ENCODE results near the gene GBGT1. TPM values are rescaled to one million over a fixed set of nuclear protein-coding genes. Genes with fewer than 3 reads are reported as not detected.

The GBGT1 gene
- polyA plus RNA-seq, 1 of the 3 experiments (the other 2 are of a cell fraction) = 0.51 TPM

DNA sequence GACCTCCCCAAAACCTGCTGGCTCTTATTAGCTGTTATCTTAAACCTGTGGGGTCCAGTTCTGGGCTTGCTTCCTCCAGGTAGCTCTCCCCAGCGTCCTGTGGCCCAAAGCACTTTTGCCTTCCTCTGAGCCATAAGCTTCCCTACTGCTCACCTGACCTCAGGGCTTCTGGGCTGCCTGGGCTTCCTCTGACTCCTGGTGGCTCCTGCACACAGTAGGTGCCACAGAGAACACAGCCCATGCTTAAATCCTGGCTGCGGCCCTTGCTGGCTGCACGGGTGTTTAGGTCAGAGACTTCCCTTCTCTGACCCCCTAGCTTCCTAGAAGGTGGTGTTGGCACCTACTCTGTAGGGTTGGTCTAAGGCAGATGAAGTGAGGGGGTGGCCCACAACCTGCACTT, 45.1 kb downstream of the GBGT1 start:
- Histone ChIP-seq H3K9me2 (no peaks in the 10 kb centered on the region), H3K79me2 (ENCODE audit: insufficient read depth) (peaks cover 29% of the 10 kb centered on the region), H2AFZ (ENCODE audit: low read depth) (no peak overlapping the region), H3K4me3 (ENCODE audit: low read depth in 2 of 2, low read length in 1 of 2) (peak overlapping the region in 1 of 2 experiments; percentile 71; a peak in 2 of 4 replicates), H3F3A (replicated peaks; ENCODE audit: insufficient read depth) (peaks cover 19% of the 10 kb centered on the region), H3K9me3 (no peaks in the 10 kb centered on the region), H3K36me3 (replicated peaks in 1 of 2; ENCODE audit: control insufficient read depth in 1 of 2, insufficient read depth in 2 of 2, low read length in 1 of 2) (peaks cover 0 to 5% of the 10 kb centered on the region in 2 experiments), H3K27me3 (ENCODE audit: insufficient read depth) (no peaks in the 10 kb centered on the region), H4K20me1 (ENCODE audit: insufficient read depth) (peaks cover 63% of the 10 kb centered on the region), H3K4me2 (peak overlapping the region; percentile 98; the same call in 1 of the 2 replicates), H3K9ac (no peak overlapping the region), H3K27ac (ENCODE audit: low read depth in 2 of 2, low read length in 1 of 2) (peak overlapping the region; percentile 32 to 99; a peak in 3 of 4 replicates), H3K4me1 (ENCODE audit: control insufficient read depth in 1 of 2, insufficient read depth in 2 of 2, low read depth in 1 of 2, low read length in 1 of 2) (peaks cover 22 to 84% of the 10 kb centered on the region in 2 experiments)
- WGBS (ENCODE audit: low lambda C conversion rate) = 83% methylated on average over 3 of the region's 3 CpGs
- ChIA-PET POLR2A (interaction anchor here (0.8 to 4.6 kb wide), 9 partner anchors 12 to 97 kb away, joined by 3 to 51 read pairs (median 5); no protein-coding TSS in a partner anchor), CTCF (interaction anchor here (0.6 to 30.3 kb wide), 9 partner anchors 9 to 96 kb away, joined by 3 to 810 read pairs (median 12); partner anchors contain the start of gene GTF3C5)
- DNase-seq = no peak
- no peak for TF ChIP-seq JUND (IDR thresholded peaks at IDR 0.05)
- TF ChIP-seq, protein P1, sequence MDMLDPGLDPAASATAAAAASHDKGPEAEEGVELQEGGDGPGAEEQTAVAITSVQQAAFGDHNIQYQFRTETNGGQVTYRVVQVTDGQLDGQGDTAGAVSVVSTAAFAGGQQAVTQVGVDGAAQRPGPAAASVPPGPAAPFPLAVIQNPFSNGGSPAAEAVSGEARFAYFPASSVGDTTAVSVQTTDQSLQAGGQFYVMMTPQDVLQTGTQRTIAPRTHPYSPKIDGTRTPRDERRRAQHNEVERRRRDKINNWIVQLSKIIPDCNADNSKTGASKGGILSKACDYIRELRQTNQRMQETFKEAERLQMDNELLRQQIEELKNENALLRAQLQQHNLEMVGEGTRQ (IDR thresholded peaks at IDR 0.05; ENCODE audit: borderline replicate concordance, low read depth, low read length) = no peak

DNA sequence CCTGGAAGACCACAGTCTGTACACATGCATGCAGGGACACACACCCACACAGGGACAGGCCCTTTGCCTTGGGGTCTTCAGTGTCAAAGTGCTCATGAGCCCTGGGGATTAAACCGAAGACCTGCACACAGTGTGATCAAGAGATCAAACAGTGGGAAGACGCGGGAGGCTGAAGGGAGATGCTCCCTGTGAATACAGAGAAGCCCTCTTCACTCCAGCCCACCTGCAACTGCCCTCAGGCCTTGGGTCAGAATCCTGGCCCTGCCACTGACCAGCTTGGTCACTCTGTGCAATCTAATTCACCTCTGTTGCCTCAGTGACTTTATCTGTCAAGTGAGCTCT, 45.6 kb downstream of the GBGT1 start:
- Histone ChIP-seq H3K9me3 (no peaks in the 10 kb centered on the region), H3K4me1 (ENCODE audit: control insufficient read depth in 1 of 2, insufficient read depth in 2 of 2, low read depth in 1 of 2, low read length in 1 of 2) (peaks cover 22 to 84% of the 10 kb centered on the region in 2 experiments), H4K20me1 (ENCODE audit: insufficient read depth) (peaks cover 67% of the 10 kb centered on the region), H3K4me3 (ENCODE audit: low read depth in 2 of 2, low read length in 1 of 2) (peak overlapping the region in 1 of 2 experiments; percentile 71; a peak in 1 of 4 replicates), H3K9me2 (no peaks in the 10 kb centered on the region), H3K27ac (ENCODE audit: low read depth in 2 of 2, low read length in 1 of 2) (peak overlapping the region; percentile 32 to 99; a peak in 3 of 4 replicates), H3K79me2 (ENCODE audit: insufficient read depth) (peaks cover 29% of the 10 kb centered on the region), H3K36me3 (replicated peaks in 1 of 2; ENCODE audit: control insufficient read depth in 1 of 2, insufficient read depth in 2 of 2, low read length in 1 of 2) (peaks cover 0 to 5% of the 10 kb centered on the region in 2 experiments), H3F3A (replicated peaks; ENCODE audit: insufficient read depth) (peaks cover 16% of the 10 kb centered on the region), H2AFZ (ENCODE audit: low read depth) (no peak overlapping the region), H3K9ac (no peak overlapping the region), H3K27me3 (ENCODE audit: insufficient read depth) (no peaks in the 10 kb centered on the region), H3K4me2 (no peak overlapping the region)
- TF ChIP-seq TCF12 (IDR thresholded peaks at IDR 0.05) = no peak
- TF ChIP-seq JUND (IDR thresholded peaks at IDR 0.05) = no peak
- TF ChIP-seq, protein P2, sequence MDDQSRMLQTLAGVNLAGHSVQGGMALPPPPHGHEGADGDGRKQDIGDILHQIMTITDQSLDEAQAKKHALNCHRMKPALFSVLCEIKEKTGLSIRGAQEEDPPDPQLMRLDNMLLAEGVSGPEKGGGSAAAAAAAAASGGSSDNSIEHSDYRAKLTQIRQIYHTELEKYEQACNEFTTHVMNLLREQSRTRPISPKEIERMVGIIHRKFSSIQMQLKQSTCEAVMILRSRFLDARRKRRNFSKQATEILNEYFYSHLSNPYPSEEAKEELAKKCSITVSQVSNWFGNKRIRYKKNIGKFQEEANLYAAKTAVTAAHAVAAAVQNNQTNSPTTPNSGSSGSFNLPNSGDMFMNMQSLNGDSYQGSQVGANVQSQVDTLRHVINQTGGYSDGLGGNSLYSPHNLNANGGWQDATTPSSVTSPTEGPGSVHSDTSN (IDR thresholded peaks at IDR 0.05) = no peak
- 61% methylated on average over 2 of the region's 3 CpGs for WGBS (ENCODE audit: low lambda C conversion rate)
- DNase-seq = no peak
- ChIA-PET POLR2A (interaction anchor here (0.8 to 4.6 kb wide), 5 partner anchors 15 to 30 kb away, joined by 3 to 51 read pairs (median 5); no protein-coding TSS in a partner anchor), CTCF (interaction anchor here (1.1 to 30.3 kb wide), 7 partner anchors 9 to 96 kb away, joined by 3 to 810 read pairs (median 23); partner anchors contain the start of gene GTF3C5)

DNA sequence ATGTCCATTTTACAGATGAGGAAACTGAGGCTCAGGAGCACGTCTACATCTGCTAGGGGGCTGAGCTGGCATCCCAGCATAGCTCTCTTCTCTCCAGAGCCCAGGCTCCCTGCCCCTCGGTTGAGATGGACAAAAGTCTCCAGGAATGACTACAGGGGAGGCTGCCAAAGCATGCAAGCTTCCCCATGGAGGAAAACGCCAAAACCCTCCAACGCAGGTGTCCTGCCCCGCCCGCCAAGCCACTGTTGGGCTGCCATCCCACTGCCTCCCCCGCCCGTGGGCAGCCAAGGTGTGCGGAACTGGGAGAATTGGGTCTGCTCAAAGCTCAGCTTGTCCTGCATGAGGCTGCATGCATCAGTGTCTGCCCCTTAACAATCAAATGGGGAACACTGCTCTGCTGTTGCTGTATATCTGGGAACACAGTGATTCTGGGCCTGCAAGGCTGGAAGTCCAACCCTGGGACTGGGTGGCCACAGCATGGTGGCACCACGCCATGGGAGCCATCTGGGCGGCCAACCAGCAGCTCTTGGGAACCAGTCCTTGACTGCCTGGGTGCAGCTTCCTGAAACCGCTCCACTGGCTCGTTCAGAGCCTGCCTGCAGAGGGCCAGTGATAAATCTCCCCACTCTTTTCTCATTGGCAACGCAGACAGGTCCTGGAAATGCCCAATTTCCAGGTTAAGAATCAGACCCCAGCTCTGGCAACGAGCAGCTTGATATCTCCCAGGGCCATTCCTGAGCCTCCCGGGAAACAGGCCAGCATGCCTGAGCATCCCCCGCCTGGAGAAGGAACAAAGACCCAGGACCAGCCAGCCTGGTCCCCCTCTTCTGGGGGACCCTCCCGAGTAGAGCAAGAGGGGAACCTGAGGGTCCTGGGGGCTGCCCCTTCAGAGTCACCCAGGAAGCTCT, 46.2 kb downstream of the GBGT1 start:
- H3K4me2 ChIP-seq = no peak overlapping the region; the same call in 1 of the 2 replicates
- no peak overlapping the region for H2AFZ ChIP-seq (ENCODE audit: low read depth)
- H3K79me2 ChIP-seq (ENCODE audit: insufficient read depth) = peaks cover 32% of the 10 kb centered on the region
- ChIA-PET POLR2A (interaction anchor here (1.2 to 4.6 kb wide), 3 partner anchors 15 to 31 kb away, joined by 4 to 51 read pairs (median 21); no protein-coding TSS in a partner anchor), CTCF (interaction anchor here (1.1 to 30.3 kb wide), 7 partner anchors 8 to 95 kb away, joined by 3 to 810 read pairs (median 23); partner anchors contain the start of gene GTF3C5)
- no peak overlapping the region; a peak in 1 of 4 replicates for H3K4me3 ChIP-seq (ENCODE audit: low read depth in 2 of 2, low read length in 1 of 2)
- no peak overlapping the region for H3K9ac ChIP-seq
- peaks cover 22 to 85% of the 10 kb centered on the region in 2 experiments for H3K4me1 ChIP-seq (ENCODE audit: control insufficient read depth in 1 of 2, insufficient read depth in 2 of 2, low read depth in 1 of 2, low read length in 1 of 2)
- no peaks in the 10 kb centered on the region for H3K27me3 ChIP-seq (ENCODE audit: insufficient read depth)
- H3F3A ChIP-seq (replicated peaks; ENCODE audit: insufficient read depth) = peaks cover 10% of the 10 kb centered on the region
- peaks cover 0 to 5% of the 10 kb centered on the region in 2 experiments for H3K36me3 ChIP-seq (replicated peaks in 1 of 2; ENCODE audit: control insufficient read depth in 1 of 2, insufficient read depth in 2 of 2, low read length in 1 of 2)
- peaks cover 73% of the 10 kb centered on the region for H4K20me1 ChIP-seq (ENCODE audit: insufficient read depth)
- no peaks in the 10 kb centered on the region for H3K9me2 ChIP-seq
- WGBS (ENCODE audit: low lambda C conversion rate) = 91% methylated on average over 10 of the region's 18 CpGs
- DNase-seq = peak; percentile 69
- TF ChIP-seq EP300 (IDR thresholded peaks at IDR 0.05; ENCODE audit: borderline replicate concordance in 1 of 2, low read depth in 1 of 2, low read length in 1 of 2) (peak in 1 of 2 experiments; percentile 23; a peak in 1 of 4 replicates), FOXJ3 (CRISPR knock-in tag; IDR thresholded peaks at IDR 0.05) (0 out of 2 replicates have a peak, but pooled peaks have one; percentile 8), FOSL2 (IDR thresholded peaks at IDR 0.05; ENCODE audit: borderline replicate concordance, low read depth) (no peak), SMC3 (IDR thresholded peaks at IDR 0.05; ENCODE audit: low read depth, low read length) (0 out of 2 replicates have a peak, but pooled peaks have one; percentile 16), MXI1 (IDR thresholded peaks at IDR 0.05; ENCODE audit: low read depth, low read length) (peak; percentile 18; the same call in 1 of the 2 replicates), CHD2 (IDR thresholded peaks at IDR 0.05; ENCODE audit: low read length, partially characterized antibody) (no peak)
- peak overlapping the region in 1 of 2 experiments; percentile 99; a peak in 2 of 4 replicates for H3K27ac ChIP-seq (ENCODE audit: low read depth in 2 of 2, low read length in 1 of 2)
- H3K9me3 ChIP-seq = no peaks in the 10 kb centered on the region
